ENCODE results near the gene FMNL1.
"Not testable (repeated sequence)": the region's sequence is repeated elsewhere in the genome, so short reads cannot be mapped to it uniquely, and the experiment has no call there.

FMNL1 gene

DNA sequence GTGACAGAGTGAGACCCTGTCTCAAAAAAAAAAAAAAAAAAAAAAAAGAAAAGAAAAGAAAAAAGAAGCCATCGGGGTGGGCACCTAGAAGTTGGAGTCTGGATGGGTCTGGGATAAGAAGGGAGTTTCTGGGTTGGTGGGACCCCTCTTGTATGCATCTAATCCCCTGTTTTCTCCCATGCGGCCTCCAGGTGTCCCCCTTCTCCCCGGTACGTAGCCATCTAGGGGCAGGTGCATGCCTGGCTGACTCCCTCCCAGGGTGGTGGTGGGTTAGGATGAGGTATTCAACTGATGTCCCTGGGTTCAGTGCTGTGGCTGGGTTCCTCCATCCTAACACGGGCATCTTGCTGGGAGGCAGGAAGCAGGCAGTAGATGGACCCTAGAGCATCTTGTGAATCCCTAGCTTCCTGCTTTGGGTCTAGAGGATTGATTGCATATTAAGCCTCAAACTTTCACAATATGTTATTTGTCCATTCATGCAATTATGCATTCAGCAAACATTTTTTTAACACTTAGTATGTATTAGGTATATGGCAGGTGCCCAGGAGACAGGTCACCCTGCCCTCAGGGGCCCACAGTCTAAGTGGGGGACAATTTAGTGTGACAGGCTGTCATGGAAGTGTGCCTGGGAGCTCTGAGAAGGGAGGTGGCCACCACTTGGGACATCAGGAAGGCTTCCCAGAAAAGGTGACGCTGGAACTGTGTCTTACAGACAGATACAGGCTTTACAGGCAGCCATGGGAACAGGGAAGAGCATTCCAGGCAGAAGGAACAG, 13.1 kb downstream of the FMNL1 start:
- peak; percentile 61 for DNase-seq (ENCODE audit: low spot score)

DNA sequence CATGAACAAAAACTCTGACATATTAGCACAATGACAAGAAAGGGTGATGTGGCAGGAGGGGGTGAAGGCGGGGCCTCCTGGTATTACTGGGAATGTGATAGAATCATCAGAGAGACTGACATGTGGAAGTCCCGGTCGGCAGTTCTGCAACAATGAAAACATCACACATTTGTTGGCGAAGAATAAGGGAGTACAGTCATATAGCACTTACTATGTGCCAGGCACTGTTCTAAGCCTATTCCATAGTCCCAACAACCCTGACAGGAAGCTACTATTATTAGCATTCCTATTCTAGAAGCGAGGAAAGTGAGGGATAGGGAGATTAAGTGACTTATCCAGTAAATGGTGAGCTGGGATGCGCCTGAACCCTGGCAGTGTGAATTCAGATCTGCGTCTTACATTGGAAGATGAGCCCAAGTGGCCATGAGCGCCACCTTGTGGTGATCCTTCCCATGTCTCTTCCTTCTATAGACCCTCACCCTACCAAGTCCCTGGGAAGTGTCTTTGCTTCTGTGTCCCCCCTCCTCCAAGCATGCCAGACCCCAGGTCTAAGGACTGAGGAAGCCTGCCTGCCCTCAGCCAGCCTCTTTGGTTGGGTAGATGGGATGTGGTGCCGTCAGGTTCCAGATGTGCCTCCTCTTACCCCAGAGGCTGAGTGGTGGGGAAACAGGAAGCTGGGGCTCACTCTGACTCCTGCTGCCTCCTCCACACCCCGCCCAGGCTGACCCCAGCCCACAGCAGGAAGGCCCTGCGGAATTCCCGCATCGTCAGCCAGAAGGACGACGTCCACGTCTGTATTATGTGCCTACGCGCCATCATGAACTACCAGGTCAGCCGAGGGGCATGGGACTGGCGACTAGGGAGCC, 14.0 kb downstream of the FMNL1 start:
- DNase-seq (ENCODE audit: low spot score) = peak; percentile 78

- no peak for DNase-seq (ENCODE audit: low spot score)
Measured at GRCh38 chr17:45236282-45236606, 14.6 kb downstream of the FMNL1 start.

GRCh38 chr17:45237686-45238085, 16.0 kb downstream of the FMNL1 start:
- no peak for DNase-seq (ENCODE audit: low spot score)

DNA sequence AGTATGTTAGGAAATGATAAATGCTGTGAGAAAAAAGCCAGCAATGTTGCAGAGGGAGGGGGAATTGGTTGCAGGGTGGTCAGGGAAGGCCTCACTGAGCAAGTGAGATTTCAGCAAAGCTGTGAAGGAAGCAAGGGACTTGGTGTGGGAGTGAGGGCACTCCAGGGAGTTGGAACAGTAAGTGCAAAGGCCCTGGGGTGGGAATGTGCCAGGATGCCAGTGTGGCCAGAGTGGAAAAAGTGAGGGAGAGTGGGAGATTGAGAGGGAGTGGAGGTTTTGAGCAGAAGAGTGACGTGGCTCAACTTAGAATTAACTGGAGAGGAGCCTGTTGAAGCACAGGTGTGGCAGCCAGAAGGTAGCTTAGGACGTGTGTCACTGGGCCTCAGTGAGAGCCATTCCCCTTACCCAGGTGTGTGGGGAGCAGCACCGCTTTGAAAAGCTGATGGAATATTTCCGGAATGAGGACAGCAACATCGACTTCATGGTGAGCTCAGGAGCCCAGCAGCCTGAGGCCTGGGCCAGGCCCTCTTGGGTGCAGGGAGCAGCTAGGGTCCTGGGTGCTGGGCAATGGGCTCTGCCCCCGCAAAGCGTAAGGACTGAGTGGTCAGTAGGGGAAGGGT, 16.6 kb downstream of the FMNL1 start:
- DNase-seq (ENCODE audit: low spot score) = no peak

DNA sequence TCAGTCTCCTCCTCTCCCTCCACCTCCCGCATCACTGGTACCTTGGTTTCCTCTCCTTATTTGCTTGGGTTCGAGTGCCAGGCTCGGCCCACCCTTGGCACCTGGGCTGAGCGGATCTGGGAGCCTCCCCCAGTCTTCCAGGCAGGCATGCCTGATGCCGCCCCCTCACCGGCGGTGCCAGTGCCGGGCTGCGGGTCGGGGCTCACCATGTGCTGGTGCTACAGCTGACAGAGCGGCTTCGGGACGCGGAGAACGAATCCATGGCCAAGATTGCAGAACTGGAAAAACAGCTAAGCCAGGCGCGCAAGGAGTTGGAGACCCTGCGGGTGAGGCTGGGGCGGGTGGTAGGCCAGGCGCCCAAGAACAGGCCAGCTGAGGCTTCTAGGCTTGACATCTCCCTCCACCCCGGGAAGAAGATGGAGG, 19.2 kb downstream of the FMNL1 start:
- no peak for DNase-seq (ENCODE audit: low spot score)

DNA sequence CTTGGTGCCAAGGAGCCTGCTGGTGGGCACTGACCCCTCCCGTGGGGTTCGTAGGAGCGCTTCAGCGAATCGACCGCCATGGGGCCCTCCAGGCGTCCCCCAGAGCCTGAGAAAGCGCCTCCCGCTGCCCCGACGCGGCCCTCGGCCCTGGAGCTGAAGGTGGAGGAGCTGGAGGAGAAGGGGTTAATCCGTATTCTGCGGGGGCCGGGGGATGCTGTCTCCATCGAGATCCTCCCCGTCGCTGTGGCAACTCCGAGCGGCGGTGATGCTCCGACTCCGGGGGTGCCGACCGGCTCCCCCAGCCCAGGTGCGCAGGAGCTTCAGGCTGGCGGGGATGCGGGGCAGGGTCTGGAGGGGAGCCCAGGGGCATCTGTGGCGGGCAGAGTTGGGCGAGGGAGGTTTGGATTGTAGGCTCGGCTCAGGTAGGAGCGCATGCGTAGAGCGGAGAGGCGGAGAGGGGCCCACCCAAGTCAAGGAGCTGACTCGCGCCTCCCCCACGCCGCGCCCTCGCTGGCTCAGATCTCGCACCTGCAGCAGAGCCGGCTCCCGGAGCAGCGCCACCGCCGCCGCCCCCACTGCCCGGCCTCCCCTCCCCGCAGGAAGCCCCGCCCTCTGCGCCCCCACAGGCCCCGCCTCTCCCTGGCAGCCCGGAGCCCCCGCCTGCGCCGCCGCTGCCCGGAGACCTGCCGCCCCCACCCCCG, 19.8 kb downstream of the FMNL1 start:
- DNase-seq (ENCODE audit: low spot score) = no peak

GRCh38 chr17:45242029-45242414, 20.3 kb downstream of the FMNL1 start:
- no peak for DNase-seq (ENCODE audit: low spot score)

- no peak for DNase-seq (ENCODE audit: low spot score)
Measured at GRCh38 chr17:45243750-45244149, 22.1 kb downstream of the FMNL1 start.

DNA sequence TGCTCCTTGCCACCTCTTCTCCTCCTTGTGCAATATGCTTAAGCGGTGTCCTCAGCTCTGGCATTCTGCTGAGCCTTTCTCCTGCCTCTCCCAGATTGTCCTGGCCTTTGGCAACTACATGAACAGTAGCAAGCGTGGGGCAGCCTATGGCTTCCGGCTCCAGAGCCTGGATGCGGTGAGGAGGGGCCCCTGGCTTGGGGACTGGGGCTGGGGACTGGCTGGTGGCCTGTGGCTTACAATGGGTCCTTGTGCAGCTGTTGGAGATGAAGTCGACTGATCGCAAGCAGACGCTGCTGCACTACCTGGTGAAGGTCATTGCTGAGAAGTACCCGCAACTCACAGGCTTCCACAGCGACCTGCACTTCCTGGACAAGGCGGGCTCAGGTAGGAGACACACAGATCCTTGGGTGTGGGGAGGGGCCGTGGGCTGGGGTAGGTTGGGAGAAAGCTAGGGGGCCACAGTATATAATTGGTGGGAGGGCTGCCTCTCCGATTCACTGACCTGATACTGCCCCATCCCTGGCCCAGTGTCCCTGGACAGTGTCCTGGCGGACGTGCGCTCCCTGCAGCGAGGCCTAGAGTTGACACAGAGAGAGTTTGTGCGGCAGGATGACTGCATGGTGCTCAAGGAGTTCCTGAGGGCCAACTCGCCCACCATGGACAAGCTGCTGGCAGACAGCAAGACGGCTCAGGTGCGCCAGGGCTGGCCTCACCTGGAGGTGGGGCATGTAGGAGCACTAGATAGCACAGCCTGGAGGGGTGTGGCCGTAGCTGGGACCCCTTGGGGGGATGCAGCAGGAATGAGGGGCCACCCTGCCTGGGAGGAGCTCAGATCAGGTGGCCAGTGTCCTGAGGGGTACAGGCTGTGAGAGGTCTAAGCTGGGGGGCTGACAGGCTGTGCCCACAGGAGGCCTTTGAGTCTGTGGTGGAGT, 23.3 kb downstream of the FMNL1 start:
- no peak for DNase-seq (ENCODE audit: low spot score)

- no peak for DNase-seq (ENCODE audit: low spot score)
Measured at GRCh38 chr17:45246338-45246737, 24.7 kb downstream of the FMNL1 start.

- DNase-seq (ENCODE audit: low spot score) = peak; percentile 17
Measured at GRCh38 chr17:45246861-45247428, 25.3 kb downstream of the FMNL1 start.

DNA sequence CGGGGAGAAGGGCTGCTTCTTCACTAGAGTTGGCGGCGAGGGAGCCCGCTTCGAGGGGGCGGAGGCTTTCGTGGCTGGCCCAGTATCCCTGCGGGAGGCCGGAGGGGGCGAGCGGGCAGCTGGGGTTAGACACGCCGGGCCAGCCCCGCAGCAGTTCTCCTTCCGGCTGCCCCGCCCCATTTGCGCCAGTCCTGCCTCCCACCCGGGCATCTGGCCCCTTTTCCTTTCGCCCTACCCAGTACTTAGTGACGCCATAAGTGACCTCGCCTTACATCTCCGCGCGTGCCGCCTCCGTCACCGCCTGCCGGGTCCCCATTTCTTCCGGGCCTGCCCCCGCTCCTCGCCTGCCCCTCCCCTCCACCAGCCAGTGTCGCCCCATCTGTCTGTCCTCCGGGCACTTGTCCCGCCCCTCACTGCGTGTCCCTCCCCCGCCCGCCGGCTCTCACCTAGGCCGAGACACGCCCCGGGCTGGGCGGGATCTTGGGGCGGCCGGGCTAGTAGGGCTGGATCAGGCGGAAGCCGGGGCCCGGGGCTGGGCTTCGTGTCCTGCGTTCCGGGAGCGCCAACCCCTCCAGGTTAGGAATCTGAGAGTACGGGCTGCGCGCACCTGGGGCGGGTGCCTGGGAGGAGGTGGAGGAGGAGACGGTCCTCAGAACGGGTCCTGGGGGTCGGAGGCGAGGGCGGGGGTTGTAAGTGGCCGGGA, 25.9 kb downstream of the FMNL1 start:
- peak; percentile 97 for DNase-seq (ENCODE audit: low spot score)

DNA sequence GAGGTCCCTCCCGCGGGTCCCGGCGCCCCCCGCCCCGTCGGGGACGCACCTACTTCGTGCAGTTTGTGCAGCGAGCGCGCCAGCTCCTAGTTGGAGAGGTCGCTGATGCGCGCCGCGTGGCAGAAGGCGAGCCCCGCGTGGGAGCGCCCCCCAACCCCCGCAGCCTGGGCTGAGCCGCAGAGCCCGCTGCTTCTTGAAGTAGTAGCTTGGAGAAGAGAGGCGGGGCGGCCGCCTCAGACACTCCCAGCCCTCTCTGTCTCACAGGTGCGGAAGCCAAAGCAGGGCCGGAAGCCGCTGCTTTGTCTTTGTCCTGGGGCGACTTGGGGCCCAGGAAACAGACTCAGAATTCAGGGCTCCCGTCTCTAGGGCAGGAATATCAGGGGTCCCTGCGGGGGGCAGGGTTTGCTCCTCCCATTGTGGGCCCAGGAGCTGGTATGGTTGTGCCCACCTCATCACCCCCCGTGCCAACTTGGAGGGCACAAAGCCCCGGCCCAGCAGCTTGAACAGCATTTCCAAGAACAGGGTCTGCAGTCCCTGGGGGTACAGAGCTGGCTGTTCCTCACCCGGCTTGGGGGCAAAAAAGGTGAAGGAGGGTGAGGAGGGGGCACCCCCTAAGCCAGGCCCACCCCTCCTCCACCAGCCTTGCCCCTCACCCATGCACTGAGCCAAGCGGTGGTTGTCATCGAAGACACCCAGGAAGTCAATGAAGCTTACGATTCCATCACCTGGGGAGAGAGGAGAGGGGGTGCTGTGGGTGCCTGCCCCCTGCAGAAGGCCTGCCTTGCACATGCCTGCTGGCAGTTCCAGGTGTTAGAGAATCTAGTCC, 26.7 kb downstream of the FMNL1 start:
- DNase-seq (ENCODE audit: low spot score) = peak; percentile 85

DNA sequence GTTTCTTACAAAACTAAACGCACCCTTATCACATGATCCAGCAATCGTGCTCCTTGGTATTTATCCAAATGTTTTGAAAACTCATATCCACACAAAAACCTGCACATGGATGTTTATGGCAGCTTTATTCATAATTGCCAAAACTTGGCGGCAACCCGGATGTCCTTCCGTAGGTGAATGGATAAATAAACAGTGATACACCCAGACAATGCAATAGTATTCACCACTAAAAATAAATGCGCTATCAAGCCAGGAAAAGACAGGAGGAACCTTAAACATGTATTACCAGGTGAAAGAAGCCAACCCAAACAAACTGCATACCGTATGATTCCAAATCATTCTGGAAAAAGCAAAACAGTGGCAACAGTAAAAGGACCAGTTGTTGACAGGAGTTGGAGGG, 30.2 kb downstream of the FMNL1 start:
- no peak for DNase-seq (ENCODE audit: low spot score)

DNA sequence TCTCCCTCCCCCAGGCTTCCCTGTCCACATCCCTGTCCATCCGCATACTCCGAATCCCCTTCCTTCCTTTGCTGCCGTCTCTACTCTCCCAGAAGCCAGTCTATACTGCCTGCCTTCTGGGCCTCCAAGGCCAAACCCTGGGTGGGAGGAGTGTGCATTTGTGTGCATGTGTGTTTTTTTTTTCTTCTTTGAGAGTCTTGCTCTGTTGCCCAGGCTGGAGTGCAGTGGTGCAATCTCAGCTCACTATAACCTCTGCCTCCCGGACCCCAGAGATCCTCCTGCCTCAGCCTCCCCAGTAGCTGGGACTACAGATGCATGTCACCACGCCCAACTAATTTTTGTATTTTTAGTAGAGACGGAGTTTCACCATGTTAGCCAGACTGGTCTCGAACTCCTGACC, 31.6 kb downstream of the FMNL1 start:
- not testable (repeated sequence) for DNase-seq (ENCODE audit: low spot score)

- DNase-seq (ENCODE audit: low spot score) = no peak
Measured at GRCh38 chr17:45253879-45254278, 32.2 kb downstream of the FMNL1 start.

- DNase-seq (ENCODE audit: low spot score) = no peak
Measured at GRCh38 chr17:45255358-45255757, 33.7 kb downstream of the FMNL1 start.

Measured in CD4-positive, alpha-beta T cell treated with Interleukin-6 at 100 ng/mL for 8 hours (primary cell).